HG02642 (cell line): ENCODE data around the gene AZI2.
A peak's percentile ranks its signal among the peaks of the same experiment; 100 is the strongest.

ENCODE experiments used
- ATAC-seq: cut with Tn5 transposase; IDR thresholded peaks from one replicate; pipeline ENCODE4 v1.9.1; 2021; ENCODE audit warnings: mild to moderate bottlenecking; ENCODE audit not compliant: unreplicated experiment, poor library complexity

Gene AZI2, protein sequence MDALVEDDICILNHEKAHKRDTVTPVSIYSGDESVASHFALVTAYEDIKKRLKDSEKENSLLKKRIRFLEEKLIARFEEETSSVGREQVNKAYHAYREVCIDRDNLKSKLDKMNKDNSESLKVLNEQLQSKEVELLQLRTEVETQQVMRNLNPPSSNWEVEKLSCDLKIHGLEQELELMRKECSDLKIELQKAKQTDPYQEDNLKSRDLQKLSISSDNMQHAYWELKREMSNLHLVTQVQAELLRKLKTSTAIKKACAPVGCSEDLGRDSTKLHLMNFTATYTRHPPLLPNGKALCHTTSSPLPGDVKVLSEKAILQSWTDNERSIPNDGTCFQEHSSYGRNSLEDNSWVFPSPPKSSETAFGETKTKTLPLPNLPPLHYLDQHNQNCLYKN

GRCh38 chr3:28348629-28349468 lies at the start of gene AZI2, which contains the start of gene ZCWPW2:
AZI2 (minus strand) TSS chr3:28348824; CDS start chr3:28340617, 8,207 bp downstream.
ZCWPW2 (plus strand) TSS chr3:28348721; CDS start chr3:28413069, 64,348 bp downstream.
- peak; percentile 95 for ATAC-seq

- ATAC-seq = no peak
Observed at GRCh38 chr3:28388978-28389377, 40.4 kb upstream of the AZI2 start.

DNA sequence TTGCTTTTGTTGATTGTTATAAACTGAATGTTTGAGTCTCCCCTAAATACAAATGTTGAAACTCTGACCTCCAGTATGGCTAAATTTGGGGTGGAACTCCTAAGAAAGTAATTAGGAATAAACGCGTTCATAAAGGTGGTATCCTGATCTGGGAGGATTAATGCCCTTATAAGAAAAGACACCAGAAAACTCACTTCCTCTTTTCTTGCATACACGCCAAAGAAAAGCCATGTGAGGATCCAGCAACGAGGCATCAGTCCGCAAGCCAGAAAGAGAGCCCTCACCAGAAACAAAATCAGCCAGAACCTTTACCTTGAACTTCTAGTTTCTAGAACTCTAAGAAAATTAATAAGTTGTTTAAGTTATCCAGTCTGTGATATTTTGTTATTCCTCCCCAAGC lies 37.4 kb upstream of the AZI2 start:
- no peak for ATAC-seq

DNA sequence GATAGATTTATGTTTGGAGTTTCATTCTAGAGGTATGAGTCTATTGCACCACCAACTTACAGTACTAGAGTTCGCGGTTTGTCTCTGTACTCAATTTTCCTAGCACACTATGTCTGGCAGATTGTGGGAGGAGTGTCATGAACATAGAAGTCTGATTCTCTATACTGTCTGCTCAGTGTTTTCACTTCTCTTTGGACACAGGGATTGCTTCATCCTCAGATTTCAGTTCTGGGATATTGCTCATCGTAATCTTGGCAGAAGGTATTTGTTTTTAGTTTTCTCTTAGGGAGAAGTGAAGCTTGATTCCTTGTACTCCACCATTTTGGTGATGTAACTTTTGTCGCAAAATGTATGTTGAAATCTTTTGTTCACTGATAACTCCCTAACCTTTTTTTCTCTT lies 27.8 kb upstream of the AZI2 start:
- no peak for ATAC-seq

DNA sequence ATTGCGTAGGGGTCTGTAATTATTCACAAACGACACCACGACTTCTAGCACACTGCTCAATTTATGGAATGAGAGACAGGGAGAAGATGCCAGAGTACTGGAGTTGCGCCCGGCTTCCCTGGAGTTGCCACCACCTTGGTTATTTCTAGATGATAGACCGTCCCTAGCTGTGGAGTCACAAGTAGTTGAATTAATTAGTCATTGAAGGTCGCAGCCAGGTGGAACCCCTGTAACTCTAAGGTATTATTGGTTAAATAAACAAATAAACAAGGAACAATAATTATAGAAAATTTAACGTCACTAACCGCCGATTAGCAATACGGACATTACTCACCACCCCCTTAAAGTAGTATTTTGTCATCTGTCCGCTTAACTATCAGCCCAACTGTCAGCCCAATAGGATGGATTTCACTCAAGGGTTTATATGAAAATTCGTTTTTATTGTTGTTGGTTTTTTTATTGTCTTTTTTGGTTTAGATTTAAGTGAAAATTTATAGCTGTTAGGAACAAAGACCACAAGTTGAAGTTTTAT lies 911 bp upstream of the AZI2 start:
- ATAC-seq = no peak

DNA sequence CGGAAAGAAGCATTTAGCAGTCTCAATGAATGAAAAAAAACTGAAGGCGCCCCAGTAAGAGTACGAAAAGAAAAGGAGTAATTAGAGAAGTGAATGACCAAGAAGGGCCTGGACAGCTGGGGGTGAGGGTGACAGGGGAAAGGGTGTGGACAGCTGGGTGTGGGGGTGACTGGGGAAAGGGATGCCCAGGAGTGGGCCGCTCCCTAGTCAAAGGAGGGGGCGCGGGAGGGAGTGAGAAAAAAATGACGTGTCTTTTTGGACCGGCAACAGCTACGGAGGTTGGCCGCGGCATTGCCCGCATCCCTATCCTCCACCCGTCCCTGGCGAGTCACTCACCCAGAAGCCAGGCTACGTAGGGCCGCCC lies 377 bp downstream of the AZI2 start:
- ATAC-seq = no peak

DNA sequence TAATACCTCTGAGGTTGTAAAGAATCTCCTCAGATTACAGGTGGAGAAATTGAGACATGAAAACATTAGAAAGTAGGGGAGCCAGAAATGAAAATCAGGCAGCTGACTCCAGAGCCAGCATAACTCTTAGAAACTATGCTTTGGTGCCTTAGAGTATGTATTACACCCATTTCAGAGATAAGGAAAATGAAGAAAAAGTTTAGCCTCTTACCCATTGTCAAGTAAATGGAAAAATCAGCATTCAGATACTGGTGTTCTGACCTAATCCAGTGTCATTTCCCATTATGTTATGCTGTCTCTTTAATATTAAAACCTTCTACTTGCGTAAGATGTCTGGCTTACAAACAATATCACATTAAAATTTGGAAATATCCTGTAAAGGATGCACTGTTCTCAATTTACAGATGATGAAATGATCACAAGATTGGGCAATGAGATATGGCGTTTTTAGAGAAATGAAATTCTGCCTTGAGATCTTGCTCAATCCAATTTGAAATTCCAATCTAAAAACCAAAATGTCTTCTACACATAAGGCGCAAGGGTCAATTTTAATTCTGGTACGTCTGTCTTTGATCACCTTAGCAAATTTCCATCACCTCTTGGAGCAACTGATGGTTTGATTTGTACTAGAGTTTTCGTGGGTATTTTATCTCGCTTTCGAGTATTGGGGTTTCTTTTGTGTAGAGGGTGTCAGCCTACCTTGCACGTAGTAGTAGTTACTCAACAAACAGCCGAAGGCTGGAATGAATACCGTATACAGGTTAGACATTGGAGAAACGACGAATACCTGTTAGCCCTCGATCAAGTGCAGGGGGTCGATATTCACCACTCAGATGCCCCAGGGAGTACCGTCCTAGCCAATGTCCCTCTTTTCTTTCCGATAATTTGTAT lies 1.0 kb downstream of the AZI2 start:
- ATAC-seq = no peak

- no peak for ATAC-seq
Observed at GRCh38 chr3:28345690-28346089, 2.9 kb downstream of the AZI2 start.

DNA sequence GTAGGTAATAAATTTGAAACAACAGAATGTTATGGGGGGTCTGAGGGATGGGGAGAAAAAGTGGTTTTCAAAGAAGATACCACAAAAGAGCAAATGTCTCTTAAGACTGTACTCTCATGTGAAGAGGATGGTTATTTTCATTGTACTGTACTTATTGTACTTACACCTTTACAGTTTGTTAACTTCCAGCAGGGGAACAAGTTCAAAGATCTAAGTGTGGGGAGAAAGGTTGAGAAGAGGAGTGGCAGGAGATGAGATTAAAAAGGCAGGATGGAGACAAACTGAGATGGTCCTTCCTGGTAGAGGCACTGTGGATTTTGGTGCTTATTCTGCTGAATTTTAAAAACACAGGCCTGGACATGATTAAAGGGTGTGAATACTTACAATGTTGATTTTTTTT lies 5.5 kb downstream of the AZI2 start:
- no peak for ATAC-seq

DNA sequence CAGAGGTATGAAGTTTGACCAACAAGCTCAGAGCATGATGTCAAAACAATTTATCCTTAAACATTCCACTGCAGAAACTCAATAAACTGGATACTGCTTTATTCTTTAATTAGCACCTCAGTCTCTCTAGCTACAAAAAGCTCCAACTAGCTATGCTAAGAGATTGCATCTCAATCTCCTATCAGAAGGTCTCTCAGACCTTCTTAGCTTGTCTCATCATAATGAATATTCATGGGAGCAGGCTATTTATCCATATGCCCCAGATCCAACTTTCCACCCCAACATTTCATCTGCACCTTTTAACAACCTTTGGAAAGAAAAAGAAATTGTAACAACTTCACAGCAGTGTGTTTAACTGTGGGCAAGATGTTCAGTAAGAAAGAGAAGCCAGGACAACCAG lies 11.4 kb downstream of the AZI2 start:
- no peak for ATAC-seq

- no peak for ATAC-seq
Observed at GRCh38 chr3:28335246-28335645, 13.4 kb downstream of the AZI2 start.

DNA sequence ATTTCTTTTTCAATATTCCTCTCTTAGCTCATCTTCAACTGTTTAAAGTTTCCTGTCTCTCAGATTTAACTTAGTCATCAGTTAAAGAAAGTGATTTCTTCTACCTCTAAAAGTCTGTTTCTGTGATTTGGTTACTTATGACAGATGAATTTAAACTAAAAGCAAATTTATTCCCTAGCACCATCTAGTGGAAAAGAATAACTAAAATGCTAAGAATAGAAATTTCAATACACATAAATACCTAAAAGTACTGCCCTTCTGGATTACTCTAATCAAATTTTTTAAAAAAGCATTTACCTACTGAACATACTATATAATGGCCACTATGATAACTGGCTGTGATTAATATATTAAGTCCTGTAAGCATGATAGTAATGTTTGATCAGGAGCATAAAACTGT lies 14.1 kb downstream of the AZI2 start:
- ATAC-seq = no peak

DNA sequence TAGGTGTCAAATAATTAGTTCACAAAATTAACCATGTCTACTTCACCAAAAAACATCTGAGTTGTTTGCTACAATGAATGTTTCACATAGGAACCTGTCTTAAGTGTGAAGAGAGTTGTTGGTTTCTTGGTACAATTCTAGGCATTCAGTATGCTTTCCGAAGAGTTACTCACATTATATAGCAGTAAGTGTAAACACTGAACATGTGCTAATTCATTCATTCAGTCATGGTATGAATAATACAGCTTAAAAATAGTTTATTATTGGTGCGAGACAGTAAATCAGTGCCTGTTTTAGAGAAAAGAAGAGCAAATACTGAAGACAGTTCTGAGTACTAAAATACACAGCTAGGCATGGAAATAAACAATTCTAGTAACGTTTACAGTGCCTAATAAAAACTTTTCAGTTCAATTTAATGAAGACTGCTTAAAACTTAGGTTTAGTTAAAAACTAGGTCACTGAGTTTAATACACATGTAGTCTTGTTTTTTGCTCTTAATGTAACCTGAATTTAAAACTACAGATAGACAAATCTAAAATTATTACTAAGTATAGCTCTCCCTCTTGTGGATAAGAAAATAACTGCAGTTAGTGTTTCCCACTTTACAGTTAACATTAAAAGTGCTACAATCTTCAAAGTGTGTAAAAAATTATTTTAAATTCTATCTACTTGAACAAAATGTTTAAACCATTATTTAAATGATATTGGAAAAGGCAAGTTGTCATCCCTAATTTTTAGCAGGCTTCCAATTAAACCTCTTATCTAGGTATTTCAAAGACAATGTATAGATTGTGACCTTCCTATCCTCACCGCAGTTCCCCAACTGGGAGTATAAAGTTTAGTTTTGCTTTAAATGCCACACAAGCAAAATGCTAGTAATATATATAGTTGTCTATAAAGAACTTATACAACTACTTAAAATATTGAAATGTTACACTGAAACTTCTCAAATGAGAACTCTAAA lies 20.2 kb downstream of the AZI2 start:
- no peak for ATAC-seq

DNA sequence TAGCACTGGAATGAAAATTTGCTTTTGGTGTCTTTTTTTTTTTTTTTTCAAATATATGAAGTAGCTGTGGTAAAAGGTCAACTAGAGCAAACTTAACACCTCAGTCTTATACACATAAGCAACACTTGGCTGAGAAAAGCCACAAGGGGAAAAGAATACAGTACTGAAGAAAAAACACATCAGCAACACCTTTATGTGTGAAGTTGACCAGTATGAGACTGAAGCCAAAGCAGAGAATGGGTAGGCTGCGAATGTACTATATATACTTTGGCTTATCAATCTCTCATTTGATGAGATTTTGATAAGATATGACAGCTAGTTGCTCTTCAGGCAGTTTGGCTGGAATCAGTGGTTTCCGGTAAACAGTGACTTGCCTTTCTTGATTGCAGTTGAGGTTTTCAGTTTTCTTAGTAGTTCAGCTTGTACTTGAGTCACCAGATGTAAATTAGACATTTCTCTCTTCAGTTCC lies 22.1 kb downstream of the AZI2 start:
- peak; percentile 65 for ATAC-seq

DNA sequence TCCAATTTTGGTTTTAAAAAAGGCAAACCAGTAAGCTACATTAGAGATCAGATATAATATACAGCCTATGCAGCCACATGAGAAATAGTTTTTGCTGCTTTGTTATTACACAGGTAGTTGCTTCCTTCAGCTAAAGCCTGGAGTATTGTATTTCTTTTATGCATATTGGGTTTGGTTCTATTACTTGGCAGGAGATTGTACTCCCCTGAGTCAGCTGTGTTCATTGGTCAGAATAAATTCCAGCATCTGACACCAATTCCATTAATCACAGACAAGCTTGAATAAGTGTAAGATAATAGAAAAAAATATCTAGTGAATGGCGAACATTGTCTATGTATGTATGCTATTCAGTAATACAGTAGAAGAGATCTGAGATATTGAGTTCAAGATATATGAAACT lies 26.2 kb downstream of the AZI2 start:
- ATAC-seq = no peak

GRCh38 chr3:28320981-28321380 lies 27.6 kb downstream of the AZI2 start:
- ATAC-seq = no peak

GRCh38 chr3:28317438-28318022 lies 31.1 kb downstream of the AZI2 start:
- peak; percentile 90 for ATAC-seq

DNA sequence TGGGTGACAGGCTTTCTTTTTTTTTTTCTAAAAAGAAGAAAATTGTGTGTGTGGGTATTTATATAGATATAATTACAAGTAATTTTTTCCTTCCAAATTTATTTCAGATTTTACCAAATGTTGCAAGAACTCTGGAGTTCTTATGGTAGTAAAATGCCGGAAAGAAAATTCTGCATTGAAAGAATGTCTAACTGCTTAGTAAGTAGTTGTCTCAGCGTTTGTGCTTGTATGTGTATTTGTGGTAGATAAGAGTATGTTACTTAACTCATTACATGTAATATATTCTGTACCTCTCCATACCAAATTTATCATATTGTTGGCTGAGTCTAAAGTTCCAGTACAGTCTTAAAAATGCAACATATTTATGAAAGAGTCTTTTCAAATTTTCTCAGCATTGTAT lies 32.4 kb downstream of the AZI2 start:
- no peak for ATAC-seq

- ATAC-seq = no peak
Observed at GRCh38 chr3:28315711-28316110, 32.9 kb downstream of the AZI2 start.
